Right renal pelvis (tissue), 4 donors: ENCODE data around the gene CAB39. TPM values are rescaled to one million over a fixed set of nuclear protein-coding genes. Genes with fewer than 3 reads are reported as not detected.

Experiments used
- DNase-seq, 4 donors: peaks; one replicate each; pipeline ENCODE4 v3.0.0-alpha.2; 2013; ENCODE audit warnings: low read depth in 4 of 4, low spot score in 3 of 4, missing footprints in 1 of 4
- polyA plus RNA-seq, 4 donors: library from polyadenylated mRNA; unstranded; fragments of 120-200 nt; gene quantifications; one replicate each; pipeline ENCODE4 v1.2.1, GENCODE V29; 2013; ENCODE audit not compliant: insufficient read length in 4 of 4

Gene CAB39
- polyA plus RNA-seq, 4 donors = 77.6 to 102 (median 91.2) TPM

DNA sequence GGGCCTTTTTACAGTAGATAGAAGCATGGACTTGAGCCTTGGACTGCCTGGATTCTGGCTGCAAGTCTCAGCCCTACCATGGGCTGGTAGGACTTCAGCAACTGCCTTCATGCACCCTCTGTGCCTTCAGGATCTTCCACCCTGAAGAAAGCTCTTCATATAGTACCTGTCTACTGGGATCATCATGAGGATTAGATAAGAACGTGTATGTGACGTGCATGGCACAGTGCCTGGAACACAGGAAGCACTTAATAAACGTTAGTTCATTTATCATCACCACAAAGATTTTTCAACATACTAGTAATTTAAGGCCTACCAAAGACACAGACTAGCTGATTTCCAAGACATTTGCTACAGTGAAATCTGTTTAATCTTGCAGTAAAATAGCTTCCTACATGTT lies 98.9 kb downstream of the CAB39 start:
- no peak for DNase-seq

DNA sequence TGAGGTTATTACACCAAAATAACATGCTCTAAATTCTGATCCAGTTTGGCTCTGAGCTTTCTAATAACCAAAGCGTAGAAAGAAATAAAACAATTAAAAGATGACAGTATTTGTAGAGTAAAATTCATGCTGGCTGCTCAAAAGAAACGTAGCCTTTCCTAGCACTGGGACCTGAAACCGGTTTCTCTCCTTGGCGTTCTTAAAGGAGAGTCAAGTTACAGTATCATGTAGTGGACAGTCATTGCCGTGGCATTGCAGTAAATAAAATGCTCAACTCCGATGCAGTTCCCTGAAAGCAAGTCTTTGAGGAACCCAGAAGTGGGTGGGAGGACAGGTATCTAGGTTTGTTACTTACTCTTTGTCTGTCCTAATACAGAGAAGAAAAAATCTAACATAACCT lies 99.4 kb downstream of the CAB39 start:
- DNase-seq = no peak

DNA sequence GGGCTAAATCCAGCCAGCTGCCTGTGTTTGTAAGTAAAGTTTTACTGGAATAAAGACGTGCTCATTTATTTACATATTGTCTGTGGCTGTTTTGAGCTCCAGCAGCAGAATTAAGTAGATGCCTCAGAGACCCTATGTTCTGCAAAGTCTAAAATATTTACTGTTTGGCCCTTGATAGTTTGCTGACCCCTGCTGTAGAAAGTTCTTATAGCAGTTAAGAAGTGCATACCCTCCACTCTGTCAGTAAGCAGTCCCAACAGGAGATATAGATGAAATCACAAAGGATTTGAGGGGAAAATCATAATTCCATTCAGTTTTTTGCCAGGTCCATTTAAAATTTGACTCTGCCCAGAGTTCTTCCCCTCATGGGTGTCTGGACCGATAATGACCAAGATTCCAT lies 102.0 kb downstream of the CAB39 start:
- no peak for DNase-seq

DNA sequence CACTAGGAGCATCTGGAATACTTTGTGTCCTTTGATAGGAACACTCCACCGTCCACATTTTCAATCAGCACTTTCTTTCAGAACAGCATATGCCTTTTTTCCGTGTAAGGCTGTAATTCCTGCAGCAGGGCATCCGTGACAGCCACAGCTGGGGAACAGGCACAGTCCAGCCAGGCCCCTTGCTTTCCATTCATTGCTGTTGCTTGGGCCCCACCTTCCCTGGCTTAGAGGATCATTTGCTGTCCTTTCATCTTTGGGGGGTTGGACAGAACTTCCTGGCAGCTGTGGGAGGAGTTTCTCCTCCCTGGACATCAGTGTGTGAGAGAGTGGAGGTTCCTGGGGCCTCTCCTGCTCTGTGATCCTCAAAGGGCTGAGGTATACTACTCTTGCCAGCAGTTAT lies 102.4 kb downstream of the CAB39 start:
- DNase-seq = no peak

- DNase-seq = no peak
Measured at GRCh38 chr2:230816735-230817134, 104.1 kb downstream of the CAB39 start.

DNA sequence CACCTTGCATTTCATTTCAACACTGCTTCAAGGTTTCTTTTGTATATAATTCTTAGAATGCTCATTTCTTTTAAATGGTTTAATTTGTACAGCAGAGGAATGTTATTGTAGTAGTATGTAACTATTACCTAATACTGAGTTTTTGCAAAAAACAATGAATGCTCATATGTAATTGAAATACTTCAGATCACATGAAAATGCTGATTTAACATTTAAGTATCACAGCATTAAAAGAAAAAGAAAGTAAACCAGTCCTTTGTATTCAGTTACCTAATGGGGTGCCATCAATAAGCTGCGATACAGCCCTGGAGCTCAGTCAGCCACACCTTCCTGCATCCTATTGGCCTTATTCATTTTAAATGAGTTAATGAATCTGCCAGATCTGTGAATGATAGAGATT lies 106.8 kb downstream of the CAB39 start:
- no peak for DNase-seq

- no peak for DNase-seq
Measured at GRCh38 chr2:230821261-230821990, 108.8 kb downstream of the CAB39 start.

- no peak for DNase-seq
Measured at GRCh38 chr2:230821991-230822520, 109.4 kb downstream of the CAB39 start.

DNA sequence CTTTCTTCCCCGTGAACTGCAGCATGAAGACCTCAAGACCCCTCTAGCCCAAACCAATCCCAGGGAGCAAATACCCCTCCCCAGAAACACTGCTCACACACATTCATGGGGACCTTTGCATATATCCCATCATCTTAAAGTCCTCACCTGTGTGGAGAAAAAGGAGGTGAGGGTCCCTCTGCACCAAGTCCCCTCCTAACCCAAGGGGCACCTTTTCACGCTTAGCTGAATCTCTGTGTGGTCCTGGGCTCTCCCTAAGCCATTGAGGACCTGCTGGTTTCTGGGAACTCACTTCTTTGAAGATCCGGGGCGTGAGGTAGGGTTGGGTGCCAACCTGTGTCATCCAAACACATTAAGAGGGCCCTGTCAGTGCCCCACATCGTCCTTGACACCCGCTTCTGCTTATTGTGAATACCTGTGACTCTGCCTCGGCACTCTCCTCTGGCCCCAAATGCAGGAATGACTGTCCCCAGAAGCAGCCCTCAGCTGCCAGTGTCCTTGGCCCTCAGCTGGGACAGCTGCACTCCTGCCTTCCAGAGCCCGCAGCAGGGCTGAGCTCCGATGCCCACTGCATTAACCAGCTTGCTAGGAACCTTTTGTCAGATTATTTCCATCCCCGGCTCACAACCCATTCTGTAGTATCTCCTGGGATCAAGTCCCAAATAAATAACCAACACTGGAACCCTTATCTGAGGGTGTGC lies 110.8 kb downstream of the CAB39 start:
- DNase-seq = no peak

- peak; percentile 78 to 86 (median 81) for DNase-seq
Measured at GRCh38 chr2:230824406-230824978, 111.8 kb downstream of the CAB39 start.

DNA sequence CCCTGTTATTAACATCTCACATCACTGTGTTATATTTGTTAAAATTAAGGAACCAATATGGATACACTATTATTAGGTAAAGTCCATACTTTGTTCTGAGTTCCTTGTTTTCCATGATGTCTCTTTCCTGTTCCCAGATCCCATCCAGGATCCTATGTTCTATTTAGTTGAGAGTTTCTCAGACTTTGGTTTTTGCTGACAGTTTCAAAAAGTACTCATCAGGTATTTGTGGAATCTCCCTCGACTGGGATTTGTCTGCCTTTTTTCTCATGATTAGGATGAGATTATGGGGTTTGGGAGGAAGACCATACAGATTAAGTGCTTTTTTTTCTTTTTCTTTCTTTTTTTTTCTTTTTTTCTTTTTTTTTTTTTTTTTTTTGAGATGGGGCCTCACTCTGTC lies 112.7 kb downstream of the CAB39 start:
- DNase-seq = no peak

GRCh38 chr2:230827774-230828271 lies 115.2 kb downstream of the CAB39 start:
- DNase-seq = no peak

DNA sequence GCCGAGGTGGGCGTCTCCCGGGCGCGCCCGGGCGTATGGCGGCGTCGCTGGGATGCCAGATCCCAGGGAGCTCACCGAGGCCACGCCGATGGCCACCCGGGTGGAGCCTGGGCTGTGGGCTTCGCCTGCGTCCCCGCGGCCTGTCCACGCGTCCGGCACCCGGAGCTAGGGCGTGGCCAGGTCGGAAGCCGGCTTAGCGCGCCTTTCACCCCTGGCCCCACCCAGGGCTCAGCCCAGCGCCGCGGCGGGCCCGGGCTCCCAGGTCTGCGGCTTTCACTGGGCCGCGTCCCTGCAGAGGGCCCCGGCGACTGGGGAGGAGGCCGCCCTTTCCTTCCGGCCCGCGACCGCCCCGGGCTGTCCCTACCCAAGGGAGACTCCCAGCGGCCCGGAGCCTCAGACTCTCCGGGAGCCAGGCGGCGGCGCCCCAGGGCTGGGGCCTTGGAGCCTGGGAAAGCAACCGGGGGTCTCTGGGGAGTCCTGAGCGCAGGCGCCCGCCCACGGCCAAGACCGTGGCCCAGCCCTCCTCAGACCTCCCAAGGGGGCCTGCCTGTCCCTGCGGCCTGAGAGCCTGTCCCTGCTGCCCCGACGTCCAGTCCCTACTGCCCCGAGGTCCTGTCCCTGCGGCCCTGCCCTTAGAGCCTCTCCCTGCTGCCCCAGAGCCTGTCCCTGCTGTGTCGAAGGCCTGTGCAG lies 115.8 kb downstream of the CAB39 start:
- no peak for DNase-seq

- no peak for DNase-seq
Measured at GRCh38 chr2:230829293-230829692, 116.7 kb downstream of the CAB39 start.

GRCh38 chr2:230829959-230830358 lies 117.3 kb downstream of the CAB39 start:
- DNase-seq = no peak

GRCh38 chr2:230830428-230830827 lies 117.8 kb downstream of the CAB39 start:
- DNase-seq = no peak

DNA sequence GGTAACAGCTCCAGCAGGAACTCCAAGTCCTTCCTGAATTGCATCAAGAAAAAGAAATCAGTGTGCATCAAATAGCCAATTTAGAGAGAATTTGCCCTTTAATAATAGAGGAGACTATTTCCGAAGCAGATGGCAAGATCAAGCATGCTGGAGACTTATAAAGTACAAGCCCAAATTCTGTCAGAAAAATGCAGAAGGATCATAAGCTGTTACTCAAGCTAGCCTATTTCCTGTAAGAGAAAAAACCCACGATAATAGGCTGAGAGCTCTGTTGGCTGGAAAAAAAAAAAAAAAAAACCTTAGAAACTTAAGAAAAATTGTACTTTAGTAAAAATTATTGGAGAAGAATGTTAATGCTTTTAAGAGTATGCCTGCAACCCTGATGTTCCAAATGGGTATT lies 127.7 kb downstream of the CAB39 start:
- DNase-seq = no peak

DNA sequence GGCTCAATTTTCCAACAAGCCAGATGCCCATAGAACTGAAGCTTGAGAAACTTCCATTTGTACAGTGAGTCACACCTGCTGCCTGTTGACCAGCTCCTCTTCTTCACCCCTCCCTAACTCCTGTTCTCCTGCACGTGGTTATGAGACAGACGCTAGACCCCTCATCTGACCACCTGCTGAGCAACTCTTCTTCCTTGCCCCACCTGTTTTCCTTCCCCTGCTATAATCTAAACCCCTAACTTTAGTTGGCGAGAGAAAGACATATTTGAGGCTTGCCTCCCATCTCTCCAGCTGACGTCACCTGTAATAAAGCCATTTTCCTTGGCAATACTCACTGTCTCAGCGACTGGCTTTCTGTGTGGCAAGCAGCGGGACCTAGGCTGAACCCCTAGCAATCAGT lies 129.8 kb downstream of the CAB39 start:
- DNase-seq = no peak

GRCh38 chr2:230843132-230843531 lies 130.5 kb downstream of the CAB39 start:
- DNase-seq = no peak

DNA sequence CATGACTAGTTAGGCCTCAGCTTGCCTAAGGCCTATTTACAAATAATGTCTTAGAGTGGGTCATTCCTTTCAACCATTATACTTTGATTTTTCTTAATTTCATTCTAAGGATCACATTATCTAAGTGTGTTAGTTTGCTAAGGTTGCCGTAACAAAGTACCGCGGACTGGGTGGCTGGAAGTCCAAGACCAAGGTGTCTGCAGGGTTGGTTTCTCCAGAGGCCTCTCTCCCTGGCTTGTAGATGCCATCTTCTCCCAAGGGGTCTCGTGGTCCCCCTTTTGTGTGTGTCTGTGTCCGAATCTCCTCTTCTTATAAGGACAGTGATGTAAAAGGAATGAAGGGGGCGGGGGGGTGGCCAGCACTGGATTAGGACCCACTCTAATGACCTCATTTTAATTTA lies 133.7 kb downstream of the CAB39 start:
- no peak for DNase-seq

- peak in 2 of 4 donors; percentile 68 to 75 for DNase-seq
Measured at GRCh38 chr2:230847883-230848388, 135.3 kb downstream of the CAB39 start.
